GM18520 (cell line): ENCODE measurements around the gene RUVBL2.
A peak's percentile ranks its signal among the peaks of the same experiment; 100 is the strongest.

Experiments used
- ATAC-seq: cut with Tn5 transposase; IDR thresholded peaks from one replicate; pipeline ENCODE4 v1.9.1; 2021; ENCODE audit not compliant: unreplicated experiment

Gene RUVBL2

DNA sequence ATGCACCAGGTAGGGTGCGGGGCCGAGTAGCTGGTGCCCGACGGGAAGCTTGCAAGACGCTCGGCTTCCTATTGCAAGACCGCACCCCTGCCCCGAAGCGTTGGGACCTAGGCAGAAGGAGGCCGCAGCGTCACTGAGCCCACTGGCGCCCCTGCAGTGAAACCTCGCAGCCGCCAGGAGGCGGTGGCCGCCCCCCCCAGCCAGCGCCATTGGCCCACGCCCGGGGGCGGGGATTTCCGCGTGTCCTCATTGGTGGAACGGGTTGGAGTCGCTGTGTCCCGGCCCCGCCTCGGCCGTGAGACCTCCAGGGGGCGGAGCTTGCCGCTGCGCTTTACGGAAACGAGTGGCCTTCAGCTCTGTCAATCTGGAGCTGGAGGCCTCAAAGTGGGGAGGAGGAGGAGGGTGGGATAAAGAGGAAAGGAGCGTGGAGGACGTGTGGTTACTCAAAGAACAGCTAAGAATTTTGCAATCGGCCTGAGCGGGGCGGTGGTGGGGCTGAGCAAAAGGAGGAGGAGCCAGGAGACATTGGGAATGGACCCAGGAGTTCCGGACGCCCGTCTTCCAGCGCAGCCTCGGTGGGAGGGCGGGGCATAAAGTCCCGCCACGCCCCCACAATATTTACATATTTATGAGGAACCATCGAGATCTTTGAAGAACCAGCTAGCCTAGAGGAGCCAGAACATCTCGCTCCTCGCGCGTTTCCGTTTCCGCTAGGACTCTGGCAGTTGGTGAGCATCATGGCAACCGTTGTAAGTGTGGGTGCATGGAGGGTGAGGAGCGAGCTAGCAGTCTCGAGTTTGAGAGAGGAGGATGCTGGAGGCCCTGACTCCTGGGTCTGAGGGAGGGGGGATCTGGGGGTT is at the start of gene RUVBL2, which contains the start of gene GYS1:
TSS of gene RUVBL2 (plus strand) at position 713 of the 860 bp plus-strand sequence. CDS start at position 738, 25 bp downstream.
TSS of gene GYS1 (minus strand) at position 135 of the 860 bp plus-strand sequence. CDS start 197 bp downstream, outside the sequence.
- ATAC-seq, result peak; percentile 85

DNA sequence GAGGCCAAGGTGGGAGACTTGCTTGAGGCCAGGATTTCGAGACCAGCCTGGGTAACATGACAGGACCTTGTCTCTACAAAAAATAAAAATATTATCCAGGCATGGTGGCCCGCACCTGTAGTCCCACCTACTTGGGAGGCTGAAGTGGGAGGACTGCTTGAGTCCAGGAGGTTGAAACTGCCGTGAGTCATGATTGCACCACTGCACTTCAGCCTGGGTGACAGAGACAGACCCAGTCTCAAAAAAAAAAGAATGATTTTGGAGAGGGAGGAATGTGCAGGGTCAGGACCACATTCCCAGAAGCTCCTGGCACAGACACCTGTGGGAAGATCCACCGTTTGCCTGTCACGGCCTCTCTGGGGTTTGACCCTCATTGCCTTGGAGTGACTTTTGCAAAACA is 48.3 kb upstream of the RUVBL2 start:
- no peak for ATAC-seq

DNA sequence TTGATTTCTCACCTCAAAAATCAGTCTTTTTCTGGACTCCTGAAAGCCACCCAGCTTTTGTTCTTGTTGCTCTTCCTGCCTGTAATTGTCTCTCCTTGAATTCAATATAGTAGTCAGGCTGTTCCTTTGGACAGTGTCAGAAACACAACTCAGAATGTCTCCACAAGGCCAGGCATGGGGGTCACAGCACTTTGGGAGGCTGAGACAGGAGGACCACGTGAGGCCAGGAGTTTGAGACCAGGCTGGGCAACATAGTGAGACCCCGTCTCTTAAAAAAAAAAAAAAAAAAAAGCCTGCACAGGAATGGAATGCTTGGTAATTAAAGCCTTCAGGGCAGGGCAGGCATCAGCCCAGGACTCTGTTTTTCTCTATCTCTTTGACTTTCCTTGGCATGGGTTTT is 47.9 kb upstream of the RUVBL2 start:
- no peak for ATAC-seq

DNA sequence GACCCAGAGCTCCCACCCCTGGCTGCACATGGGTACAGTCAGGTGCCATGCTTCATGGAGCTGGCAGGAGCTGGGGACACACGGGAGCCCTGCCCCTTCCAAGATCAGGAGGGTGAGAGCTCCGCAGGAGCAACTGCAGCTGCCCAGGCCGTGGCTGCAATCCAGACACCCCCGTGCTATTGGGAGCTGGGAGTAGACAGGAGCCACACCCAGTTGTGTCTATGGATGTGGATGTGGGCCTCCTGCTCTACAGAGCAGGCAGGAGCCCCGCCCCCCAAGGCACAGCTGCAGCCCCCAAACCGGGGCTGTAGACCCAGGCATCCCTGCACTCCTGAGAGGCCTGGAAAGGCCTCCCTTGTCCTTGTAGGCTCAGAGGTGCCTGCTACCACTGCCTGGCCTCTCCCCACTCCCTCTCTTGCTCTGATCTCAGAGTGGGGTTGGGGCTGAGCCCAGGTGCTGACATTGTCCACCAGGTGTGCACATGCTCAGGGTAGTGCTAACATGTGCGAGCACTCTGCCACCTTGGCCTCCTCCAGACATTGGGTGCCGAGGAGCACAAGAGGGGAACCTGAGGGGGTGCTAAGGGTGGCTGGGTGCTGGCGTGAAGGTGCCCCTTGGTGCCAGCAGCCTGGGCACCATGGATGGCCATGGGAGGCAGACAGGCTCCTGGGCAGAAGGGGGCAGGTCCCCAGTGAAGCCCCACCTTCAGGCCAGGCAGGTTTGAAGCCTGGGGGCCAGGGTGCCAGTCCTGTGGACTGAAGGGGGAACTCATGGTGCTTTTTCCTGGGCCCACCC is 47.0 kb upstream of the RUVBL2 start:
- ATAC-seq, result no peak

DNA sequence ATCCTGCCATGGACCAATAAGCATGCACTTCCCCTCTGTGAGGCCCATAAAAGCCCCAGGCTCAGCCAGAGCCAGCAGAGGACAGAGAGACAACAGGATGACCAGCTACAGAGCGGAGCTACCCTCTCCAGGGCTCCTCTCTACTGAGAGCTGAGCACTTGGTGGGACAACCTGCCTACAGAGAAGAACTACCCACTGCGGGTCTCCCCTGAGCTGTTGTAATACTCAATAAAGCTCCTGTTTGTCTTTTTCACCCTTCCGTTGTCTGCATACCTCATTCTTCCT is 46.5 kb upstream of the RUVBL2 start:
- no peak for ATAC-seq

DNA sequence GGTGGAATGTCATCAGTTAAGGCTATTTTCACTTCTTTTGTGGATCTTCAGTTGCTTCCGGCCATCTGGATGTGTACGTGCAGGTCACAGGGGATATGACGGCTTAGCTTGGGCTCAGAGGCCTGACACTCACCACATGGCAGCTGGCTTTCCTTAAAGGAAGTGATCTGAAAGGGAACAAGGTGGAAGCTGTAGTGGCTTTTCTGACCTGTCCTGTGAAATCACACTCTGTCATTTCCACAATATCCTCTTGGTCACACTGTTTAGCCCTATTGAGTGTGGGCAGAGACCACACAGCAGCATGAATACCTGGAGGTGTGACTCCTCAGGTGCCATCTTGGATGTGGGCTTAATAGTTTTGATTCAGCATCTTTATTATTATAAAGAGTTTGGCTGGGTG is 43.5 kb upstream of the RUVBL2 start:
- no peak for ATAC-seq

DNA sequence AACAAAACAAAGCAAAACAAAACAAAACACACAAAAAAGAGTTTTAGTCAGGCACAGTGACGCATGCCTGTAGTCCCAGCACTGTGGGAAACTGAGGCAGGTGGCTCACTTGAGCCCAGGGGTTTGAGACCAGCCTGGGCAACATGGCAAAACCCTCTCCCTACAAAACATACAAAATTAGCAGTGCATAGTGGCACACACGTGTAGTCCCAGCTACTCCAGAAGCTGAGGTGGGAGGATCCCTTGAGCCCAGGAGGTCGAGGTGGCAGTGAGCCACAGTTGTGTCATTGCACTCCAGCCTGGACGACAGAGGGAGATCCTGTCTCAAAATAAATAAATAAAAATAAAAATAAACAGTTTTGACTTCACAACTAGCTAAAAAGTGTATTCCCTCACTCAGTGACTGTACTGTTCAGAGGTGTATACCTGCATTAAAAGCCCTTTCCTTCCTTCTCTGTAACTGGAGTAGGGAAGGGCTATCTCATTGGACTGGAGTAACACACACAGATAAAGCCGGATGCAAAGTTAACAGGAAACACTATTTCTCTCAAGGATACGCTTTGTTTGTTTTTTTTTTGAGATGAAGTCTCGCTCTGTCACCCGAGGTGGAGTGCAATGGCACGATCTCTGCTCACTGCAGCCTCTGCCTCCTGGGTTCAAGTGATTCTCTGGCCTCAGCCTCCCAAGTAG is 42.7 kb upstream of the RUVBL2 start:
- no peak for ATAC-seq

DNA sequence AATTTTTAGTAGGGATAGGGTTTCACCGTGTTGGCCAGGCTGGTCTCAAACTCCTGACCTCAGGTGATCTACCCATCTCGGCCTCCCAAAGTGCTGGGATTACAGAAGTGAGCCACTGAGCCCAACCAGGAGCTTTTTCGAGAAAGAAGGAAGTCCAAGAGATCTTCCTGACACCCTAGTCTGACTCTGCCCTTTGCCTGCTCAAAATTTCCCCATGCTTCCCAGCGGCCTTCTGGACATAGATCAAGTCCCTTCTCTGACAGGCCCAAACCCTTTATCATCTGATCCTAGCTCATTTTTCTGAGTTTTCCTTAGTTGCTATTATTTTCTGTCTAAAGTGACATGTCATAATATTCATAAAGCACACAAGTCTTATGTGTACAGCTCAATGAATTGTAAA is 40.5 kb upstream of the RUVBL2 start:
- ATAC-seq, result no peak

DNA sequence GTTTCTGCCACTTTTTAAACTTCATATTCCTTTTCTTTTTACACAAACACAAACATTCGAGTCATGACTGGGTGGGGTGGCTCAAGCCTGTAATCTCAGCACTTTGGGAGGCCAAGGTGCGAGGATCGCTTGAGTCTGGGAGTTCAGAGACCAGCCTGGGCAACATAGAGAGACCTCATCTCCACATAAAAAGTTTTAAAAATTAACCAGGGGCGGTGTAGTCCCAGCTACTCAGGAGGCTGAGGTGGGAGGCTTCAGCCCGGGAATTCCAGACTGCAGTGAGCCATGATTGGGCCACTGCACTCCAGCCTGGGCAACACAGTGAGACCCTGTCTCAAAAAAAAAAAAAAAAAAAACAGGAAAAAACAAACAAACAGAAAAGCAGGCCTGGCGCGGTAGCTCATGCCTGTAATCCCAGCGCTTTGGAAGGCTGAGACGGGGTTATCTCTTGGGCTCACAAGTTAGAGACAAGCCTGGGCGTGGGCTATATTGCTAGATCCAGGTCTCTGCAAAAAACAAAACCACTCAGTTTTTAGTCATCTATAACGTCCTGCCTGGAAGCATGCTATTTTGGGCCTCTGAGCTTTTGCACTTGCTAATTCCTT is 39.6 kb upstream of the RUVBL2 start:
- no peak for ATAC-seq

DNA sequence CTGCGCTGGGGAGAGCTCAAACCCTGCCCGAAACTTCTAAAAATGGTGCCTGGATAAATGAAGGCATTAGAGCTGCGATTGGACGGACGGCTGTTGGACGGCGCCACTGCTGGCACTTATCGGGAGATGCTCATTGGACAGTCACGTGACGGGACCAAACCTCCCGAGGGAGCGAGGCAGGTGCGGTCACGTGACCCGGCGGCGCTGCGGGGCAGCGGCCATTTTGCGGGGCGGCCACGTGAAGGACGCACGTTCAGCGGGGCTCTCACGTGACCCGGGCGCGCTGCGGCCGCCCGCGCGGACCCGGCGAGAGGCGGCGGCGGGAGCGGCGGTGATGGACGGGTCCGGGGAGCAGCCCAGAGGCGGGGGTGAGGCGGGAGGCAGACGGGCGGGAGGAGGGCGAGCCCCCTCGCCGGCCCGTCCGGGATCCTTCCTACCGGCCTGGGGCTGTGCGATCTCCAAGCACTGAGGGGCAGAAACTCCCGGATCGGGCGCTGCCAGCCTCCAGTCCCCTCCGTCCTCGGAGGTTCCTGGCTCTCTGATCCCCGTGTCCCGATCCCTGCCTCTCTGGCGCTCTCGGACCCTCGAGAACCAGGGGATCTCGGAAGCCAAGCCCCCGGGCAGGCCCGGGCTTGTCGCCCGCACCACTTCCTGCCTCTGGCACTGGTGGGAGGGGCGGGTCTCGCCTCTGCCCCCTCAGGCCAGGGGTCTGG is 38.9 kb upstream of the RUVBL2 start, which contains the start of gene BAX:
TSS of gene BAX (plus strand) at position 281 of the 713 bp plus-strand sequence. CDS start at position 335, 54 bp downstream.
- ATAC-seq, result peak; percentile 80

DNA sequence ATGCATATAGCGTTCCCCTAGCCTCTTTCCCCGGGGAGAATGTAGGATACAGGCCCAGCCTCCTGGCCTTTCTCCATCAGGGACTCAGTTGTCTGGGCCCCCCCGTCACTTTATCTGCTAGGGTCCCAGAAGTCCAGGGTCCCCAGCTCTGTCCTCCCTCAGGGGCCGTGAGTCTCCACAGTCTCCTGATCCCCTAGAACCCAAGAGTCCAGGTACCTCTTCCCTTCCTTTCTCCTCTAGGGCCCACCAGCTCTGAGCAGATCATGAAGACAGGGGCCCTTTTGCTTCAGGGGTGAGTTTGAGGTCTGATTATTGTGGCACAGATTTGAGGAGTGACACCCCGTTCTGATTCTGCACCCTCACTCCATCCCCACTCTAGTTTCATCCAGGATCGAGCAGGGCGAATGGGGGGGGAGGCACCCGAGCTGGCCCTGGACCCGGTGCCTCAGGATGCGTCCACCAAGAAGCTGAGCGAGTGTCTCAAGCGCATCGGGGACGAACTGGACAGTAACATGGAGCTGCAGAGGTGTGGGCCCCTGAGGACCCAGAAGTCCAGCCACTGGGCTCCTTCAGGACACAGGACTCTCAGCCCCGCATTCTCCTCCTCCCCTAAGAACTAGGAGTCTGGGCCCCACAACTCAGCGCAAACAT is 38.3 kb upstream of the RUVBL2 start:
- no peak for ATAC-seq

DNA sequence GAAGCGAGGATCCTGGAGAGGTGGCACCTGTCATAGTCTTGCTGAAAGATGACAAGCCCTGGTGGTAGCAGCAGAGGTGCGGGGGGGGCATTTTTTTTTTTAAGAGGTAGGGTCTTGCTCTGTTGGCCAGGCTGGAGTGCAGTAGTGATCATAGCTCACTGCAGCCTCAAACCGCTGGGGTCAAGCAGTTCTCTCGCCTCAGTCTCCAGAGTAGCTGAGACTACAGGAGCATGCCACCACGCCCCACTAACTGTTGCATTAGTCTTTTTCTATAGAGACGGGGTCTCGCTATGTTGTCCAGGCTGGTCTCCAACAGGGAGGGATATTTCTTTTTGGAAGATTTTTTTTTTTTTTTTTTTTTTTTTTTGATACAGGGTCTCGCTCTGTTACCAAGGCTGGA is 35.7 kb upstream of the RUVBL2 start:
- ATAC-seq, result no peak

DNA sequence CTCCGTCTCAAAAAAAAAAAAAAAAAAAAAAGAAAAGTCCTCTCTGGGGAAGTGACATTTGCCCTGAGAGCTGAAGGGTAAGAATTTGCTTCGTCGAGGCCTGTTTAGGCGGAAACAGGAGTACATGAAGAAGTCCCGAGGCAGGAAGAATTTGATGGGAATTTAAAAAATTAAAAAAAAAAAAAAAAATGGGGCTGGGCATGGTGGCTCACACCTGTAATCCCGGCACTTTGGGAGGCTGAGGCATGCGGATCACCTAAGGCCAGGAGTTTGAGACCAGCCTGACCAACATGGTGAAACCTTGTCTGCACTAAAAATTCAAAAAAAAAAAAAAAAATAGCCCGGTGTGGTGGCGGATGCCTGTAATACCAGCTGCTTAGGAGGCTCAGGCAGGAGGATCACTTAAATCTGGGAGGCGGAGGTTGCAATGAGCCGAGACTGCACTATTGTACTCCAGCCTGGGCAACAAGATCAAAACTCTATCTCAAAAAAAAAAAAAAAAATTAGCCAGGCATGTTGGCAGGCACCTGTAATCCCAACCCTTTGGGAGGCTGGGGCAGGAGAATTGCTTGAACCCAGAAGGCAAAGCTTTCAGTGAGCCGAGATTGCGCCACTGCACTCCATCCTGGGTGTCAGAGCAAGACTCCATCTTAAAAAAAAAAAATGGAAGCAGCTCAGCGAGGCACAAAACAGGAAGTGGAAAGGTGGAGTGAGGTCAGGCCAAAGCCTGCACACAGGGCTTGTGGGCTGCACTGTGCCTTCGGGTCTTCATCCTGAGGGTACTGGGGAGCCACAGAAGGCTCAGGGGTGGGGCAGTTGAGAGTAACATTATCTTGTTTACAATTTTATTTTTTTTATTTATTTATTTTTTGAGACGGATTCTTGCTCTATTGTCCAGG is 34.1 kb upstream of the RUVBL2 start:
- no peak for ATAC-seq

DNA sequence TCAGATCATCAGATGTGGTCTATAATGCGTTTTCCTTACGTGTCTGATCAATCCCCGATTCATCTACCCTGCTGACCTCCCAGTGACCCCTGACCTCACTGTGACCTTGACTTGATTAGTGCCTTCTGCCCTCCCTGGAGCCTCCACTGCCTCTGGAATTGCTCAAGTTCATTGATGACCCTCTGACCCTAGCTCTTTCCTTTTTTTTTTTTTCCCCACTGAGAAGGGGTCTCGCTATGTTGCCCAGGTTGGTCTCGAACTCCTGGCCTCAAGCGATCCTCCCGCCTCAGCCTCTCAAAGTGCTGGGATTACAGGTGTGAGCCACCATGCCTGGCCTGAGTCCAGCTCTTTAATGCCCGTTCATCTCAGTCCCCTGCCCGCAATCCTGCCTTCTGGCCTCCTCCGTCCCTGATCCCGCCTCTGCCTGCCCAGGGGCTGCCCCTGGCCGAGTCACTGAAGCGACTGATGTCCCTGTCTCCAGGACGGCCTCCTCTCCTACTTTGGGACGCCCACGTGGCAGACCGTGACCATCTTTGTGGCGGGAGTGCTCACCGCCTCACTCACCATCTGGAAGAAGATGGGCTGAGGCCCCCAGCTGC is 32.5 kb upstream of the RUVBL2 start:
- no peak for ATAC-seq

DNA sequence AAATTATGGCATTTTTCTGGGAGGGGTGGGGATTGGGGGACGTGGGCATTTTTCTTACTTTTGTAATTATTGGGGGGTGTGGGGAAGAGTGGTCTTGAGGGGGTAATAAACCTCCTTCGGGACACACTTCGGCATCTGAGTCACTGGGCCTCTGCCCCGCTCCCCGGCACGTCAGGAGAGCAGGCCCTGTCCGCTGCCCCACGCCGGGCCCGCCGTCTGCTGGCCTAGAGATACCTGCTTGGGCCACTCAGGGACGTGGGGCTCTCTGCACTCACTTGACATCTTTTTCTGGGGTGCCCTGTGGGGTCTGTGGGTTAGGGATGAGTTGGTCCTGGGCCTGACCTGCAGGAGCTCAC is 32.0 kb upstream of the RUVBL2 start:
- ATAC-seq, result no peak

DNA sequence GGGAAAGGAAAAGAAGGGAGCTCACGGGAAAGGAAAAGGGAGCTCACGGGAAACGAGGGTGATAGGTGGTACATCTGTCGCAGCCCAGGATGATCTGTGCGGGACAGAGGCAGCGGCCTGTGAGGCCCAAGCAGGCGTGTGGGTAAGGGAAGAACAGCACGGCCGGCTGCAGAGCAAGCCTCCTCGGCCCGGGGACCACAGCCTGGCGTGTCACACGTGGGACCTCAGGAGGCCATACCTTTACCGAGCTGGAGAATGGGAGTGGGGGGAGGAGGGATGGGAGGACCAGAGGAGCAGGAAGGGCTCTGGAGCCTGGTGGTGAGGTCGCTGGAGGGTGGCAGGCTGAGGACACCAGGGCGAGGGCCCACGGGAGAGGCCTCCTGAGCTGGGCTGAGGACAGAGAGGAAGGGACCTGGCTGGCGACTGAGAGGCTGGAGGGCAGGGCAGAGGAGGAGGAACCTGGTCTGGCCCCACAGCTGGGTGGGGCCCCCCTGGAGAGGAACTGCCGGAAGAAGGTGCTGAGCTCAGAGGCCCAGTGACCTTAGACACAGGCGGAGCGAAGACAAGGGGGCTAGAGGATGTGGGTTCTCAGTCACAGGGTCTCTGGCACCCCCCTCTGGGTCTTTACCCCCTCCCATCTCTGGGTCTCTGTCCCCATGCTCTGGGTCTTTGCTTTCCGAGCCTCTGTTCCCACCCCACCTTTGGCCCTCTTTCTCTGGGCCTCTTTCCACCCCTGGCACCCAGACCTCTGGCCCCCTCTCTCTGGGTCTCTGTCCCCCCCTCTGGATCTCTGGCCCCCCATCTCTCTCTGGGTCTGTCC is 31.4 kb upstream of the RUVBL2 start:
- no peak for ATAC-seq

DNA sequence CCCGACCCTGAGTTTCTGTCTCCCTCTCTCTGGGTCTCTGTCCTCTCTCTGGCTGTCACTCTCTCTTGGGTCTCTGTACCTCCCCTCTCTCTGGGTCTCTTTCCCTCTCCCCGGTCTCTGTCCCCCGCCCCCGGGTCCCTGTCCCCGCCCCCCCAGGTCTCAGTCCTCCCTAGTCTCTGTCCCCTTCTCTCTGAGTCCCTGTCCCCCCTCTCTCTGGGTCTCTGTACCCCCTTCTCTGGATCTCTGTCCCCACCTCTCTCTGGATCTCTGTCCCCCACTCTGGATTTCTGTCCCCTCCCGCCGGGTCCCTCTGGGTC is 30.9 kb upstream of the RUVBL2 start:
- no peak for ATAC-seq
